Measurements from ENCODE around the gene LEP.

The LEP gene

GRCh38 chr7:128307061-128307460 lies 66.0 kb downstream of the LEP start:
- ATAC-seq (ENCODE audit: insufficient read depth, low read depth) (no peak), DNase-seq (no peak)
- Histone ChIP-seq H3K4me1 (ENCODE audit: insufficient read depth, low read length) (no peaks in the 10 kb centered on the region), H3K4me3 (ENCODE audit: low read depth in 1 of 2, low read length in 2 of 2) (no peak overlapping the region), H3K9ac (ENCODE audit: low read depth, low read length) (no peak overlapping the region), H3K9me3 (ENCODE audit: insufficient read depth, low read length, severe bottlenecking) (no peaks in the 10 kb centered on the region), H3K27ac (ENCODE audit: low read length) (no peak overlapping the region), H3K27me3 (ENCODE audit: insufficient read depth, low read length, poor library complexity) (no peaks in the 10 kb centered on the region), H4K20me1 (ENCODE audit: insufficient read depth, low read length) (no peaks in the 10 kb centered on the region; the same call in 1 of the 2 replicates), H2AFZ (ENCODE audit: low read depth, low read length) (no peak overlapping the region), H3K79me2 (ENCODE audit: insufficient read depth, low read length) (no peaks in the 10 kb centered on the region), H3K36me3 (ENCODE audit: insufficient read depth, low read length) (peaks cover 85% of the 10 kb centered on the region), H3K4me2 (ENCODE audit: insufficient read depth, low read length) (no peak overlapping the region)
- no peak for TF ChIP-seq CTCF (IDR thresholded peaks at IDR 0.05; ENCODE audit: borderline replicate concordance, extremely low read depth, low read length, poor library complexity, severe bottlenecking)
- TF ChIP-seq EZH2 (IDR thresholded peaks at IDR 0.05; ENCODE audit: borderline replicate concordance, low read depth, low read length, severe bottlenecking) = no peak

Measured in DND-41 (cell line).